Measurements from ENCODE around the gene OOSP1. TPM values are rescaled to one million over a fixed set of nuclear protein-coding genes. Genes with fewer than 3 reads are reported as not detected.
"Not testable (repeated sequence)": the region's sequence is repeated elsewhere in the genome, so short reads cannot be mapped to it uniquely, and the experiment has no call there.

The OOSP1 gene
- total and polyA plus RNA-seq, 10 of the 15 experiments (the other 5 are each of a cell fraction or from before 2014, with no cell fraction given): not detected

DNA sequence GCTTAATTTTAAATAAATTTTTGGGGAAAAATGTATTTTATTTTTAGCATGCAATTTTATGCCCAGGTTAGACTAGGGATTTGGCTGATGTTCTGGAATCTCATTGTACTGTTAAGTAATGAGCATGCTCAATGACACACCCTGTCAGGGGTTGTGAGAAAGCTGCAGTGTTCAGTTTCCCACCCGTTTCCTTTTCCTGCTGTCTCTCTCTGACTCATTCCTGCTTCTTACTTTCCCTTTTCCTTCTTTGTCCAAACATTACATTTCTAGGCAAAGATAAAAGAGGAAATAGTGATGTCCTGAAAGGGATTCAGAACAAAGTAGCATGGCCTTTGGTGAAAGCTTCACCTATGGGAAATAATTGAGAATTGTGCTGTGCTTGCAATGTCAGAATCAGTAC lies 36.9 kb upstream of the OOSP1 start:
- FAIRE-seq (no peak), ATAC-seq (no peak), DNase-seq (ENCODE audit: low read depth, low spot score) (no peak)
- H3K27me3 ChIP-seq (replicated peaks in 1 of 2; ENCODE audit: control insufficient read depth in 2 of 2, insufficient read depth in 2 of 2, low read length in 1 of 2): no peaks in the 10 kb centered on the region
- H4K20me1 ChIP-seq (ENCODE audit: control insufficient read depth, insufficient read depth): no peaks in the 10 kb centered on the region
- no peak overlapping the region for H3K4me2 ChIP-seq (ENCODE audit: control insufficient read depth, insufficient read depth)
- ChIA-PET RAD21 (ENCODE audit: unreplicated experiment) (no interaction called here), SMC1A (ENCODE audit: uncharacterized antibody, unreplicated experiment) (interaction anchor here (0.7 kb wide), 1 partner anchor 65 kb away, joined by 3 read pairs; no protein-coding TSS in a partner anchor), POLR2A (no interaction called here), CTCF (interaction anchor here (0.6 kb wide), 1 partner anchor 15 kb away, joined by 3 read pairs; no protein-coding TSS in a partner anchor)
- no peaks in the 10 kb centered on the region for H3K9me3 ChIP-seq (replicated peaks; ENCODE audit: control insufficient read depth, insufficient read depth, low read length)
- no peaks in the 10 kb centered on the region for H3K36me3 ChIP-seq (ENCODE audit: control insufficient read depth in 2 of 2, insufficient read depth in 2 of 2, low read length in 1 of 2)
- 11% methylated on average over 1 of the region's 1 CpG for WGBS (ENCODE audit: insufficient coverage, insufficient replicate concordance, low lambda C conversion rate, missing lambda C conversion rate)
- no peak overlapping the region for H3K4me3 ChIP-seq
- BruUV-seq (replicated peaks): no TSS peak
- H3K79me2 ChIP-seq (ENCODE audit: control insufficient read depth, insufficient read depth, low read length): no peaks in the 10 kb centered on the region
- H2AFZ ChIP-seq (ENCODE audit: control insufficient read depth, low read depth, low read length): no peak overlapping the region
- H3K4me1 ChIP-seq (ENCODE audit: control insufficient read depth, insufficient read depth, low read length): no peaks in the 10 kb centered on the region
- no peak overlapping the region for H3K9ac ChIP-seq (ENCODE audit: control insufficient read depth, insufficient read depth, low read length)
- intact Hi-C loops (cut with micrococcal nuclease; ENCODE audit: unreplicated experiment): no loop called here
- TF ChIP-seq, protein P1, sequence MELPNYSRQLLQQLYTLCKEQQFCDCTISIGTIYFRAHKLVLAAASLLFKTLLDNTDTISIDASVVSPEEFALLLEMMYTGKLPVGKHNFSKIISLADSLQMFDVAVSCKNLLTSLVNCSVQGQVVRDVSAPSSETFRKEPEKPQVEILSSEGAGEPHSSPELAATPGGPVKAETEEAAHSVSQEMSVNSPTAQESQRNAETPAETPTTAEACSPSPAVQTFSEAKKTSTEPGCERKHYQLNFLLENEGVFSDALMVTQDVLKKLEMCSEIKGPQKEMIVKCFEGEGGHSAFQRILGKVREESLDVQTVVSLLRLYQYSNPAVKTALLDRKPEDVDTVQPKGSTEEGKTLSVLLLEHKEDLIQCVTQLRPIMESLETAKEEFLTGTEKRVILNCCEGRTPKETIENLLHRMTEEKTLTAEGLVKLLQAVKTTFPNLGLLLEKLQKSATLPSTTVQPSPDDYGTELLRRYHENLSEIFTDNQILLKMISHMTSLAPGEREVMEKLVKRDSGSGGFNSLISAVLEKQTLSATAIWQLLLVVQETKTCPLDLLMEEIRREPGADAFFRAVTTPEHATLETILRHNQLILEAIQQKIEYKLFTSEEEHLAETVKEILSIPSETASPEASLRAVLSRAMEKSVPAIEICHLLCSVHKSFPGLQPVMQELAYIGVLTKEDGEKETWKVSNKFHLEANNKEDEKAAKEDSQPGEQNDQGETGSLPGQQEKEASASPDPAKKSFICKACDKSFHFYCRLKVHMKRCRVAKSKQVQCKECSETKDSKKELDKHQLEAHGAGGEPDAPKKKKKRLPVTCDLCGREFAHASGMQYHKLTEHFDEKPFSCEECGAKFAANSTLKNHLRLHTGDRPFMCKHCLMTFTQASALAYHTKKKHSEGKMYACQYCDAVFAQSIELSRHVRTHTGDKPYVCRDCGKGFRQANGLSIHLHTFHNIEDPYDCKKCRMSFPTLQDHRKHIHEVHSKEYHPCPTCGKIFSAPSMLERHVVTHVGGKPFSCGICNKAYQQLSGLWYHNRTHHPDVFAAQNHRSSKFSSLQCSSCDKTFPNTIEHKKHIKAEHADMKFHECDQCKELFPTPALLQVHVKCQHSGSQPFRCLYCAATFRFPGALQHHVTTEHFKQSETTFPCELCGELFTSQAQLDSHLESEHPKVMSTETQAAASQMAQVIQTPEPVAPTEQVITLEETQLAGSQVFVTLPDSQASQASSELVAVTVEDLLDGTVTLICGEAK (IDR thresholded peaks at IDR 0.05; ENCODE audit: borderline replicate concordance): no peak
- no peak for TF ChIP-seq KLF5 (IDR thresholded peaks at IDR 0.05; ENCODE audit: partially characterized antibody)
- TF ChIP-seq IKZF1 (conservative IDR thresholded peaks at IDR 0.05): no peak
- TF ChIP-seq ZNF217 (IDR thresholded peaks at IDR 0.05): no peak
- TF ChIP-seq, protein P2, sequence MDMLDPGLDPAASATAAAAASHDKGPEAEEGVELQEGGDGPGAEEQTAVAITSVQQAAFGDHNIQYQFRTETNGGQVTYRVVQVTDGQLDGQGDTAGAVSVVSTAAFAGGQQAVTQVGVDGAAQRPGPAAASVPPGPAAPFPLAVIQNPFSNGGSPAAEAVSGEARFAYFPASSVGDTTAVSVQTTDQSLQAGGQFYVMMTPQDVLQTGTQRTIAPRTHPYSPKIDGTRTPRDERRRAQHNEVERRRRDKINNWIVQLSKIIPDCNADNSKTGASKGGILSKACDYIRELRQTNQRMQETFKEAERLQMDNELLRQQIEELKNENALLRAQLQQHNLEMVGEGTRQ (IDR thresholded peaks at IDR 0.05; ENCODE audit: borderline replicate concordance, low read depth, low read length): no peak
- no peak for TF ChIP-seq SMARCA5 (IDR thresholded peaks at IDR 0.05)
- no peak for TF ChIP-seq MYC (IDR thresholded peaks at IDR 0.05; ENCODE audit: insufficient read depth, insufficient read length, insufficient replicate concordance, low read length, severe bottlenecking)
- no peak for TF ChIP-seq FOS (IDR thresholded peaks at IDR 0.05; ENCODE audit: borderline replicate concordance, extremely low read depth, insufficient read length)
- in situ Hi-C loops (cut with MboI): no loop called here
- no peak overlapping the region for H3K27ac ChIP-seq (ENCODE audit: control insufficient read depth, insufficient read depth)

DNA sequence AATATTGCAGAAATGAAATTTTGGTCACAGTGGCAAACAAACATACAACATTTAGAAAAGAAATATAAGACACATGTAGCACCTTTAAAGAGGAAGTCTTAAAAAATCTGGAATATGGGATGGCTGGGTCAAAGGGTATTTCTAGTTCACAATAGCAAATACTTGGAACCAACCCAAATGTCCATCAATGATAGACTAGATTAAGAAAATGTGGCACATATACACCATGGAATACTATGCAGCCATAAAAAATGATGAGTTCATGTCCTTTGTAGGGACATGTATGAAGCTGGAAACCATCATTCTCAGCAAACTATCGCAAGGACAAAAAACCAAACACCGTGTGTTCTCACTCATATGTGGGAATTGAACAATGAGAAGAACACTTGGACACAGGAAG lies 34.7 kb upstream of the OOSP1 start:
- H3K36me3 ChIP-seq (ENCODE audit: control insufficient read depth in 2 of 2, insufficient read depth in 2 of 2, low read length in 1 of 2); H3K4me3 ChIP-seq; H4K20me1 ChIP-seq (ENCODE audit: control insufficient read depth, insufficient read depth); ATAC-seq; BruUV-seq (replicated peaks); H3K9ac ChIP-seq (ENCODE audit: control insufficient read depth, insufficient read depth, low read length); H3K27me3 ChIP-seq (replicated peaks in 1 of 2; ENCODE audit: control insufficient read depth in 2 of 2, insufficient read depth in 2 of 2, low read length in 1 of 2); DNase-seq (ENCODE audit: low read depth, low spot score); SMC1A ChIA-PET (ENCODE audit: uncharacterized antibody, unreplicated experiment); H3K79me2 ChIP-seq (ENCODE audit: control insufficient read depth, insufficient read depth, low read length); FAIRE-seq; POLR2A ChIA-PET; H2AFZ ChIP-seq (ENCODE audit: control insufficient read depth, low read depth, low read length); intact Hi-C loops (cut with micrococcal nuclease; ENCODE audit: unreplicated experiment); in situ Hi-C loops (cut with MboI); H3K9me3 ChIP-seq (replicated peaks; ENCODE audit: control insufficient read depth, insufficient read depth, low read length); RAD21 ChIA-PET (ENCODE audit: unreplicated experiment); H3K4me2 ChIP-seq (ENCODE audit: control insufficient read depth, insufficient read depth); CTCF ChIA-PET; H3K4me1 ChIP-seq (ENCODE audit: control insufficient read depth, insufficient read depth, low read length); H3K27ac ChIP-seq (ENCODE audit: control insufficient read depth, insufficient read depth): not testable (repeated sequence)
- WGBS (ENCODE audit: insufficient coverage, insufficient replicate concordance, low lambda C conversion rate, missing lambda C conversion rate): 0% methylated on average over 2 of the region's 2 CpGs
